ENCODE results near the gene STX1A.

- TF ChIP-seq EZH2 (IDR thresholded peaks at IDR 0.05; ENCODE audit: insufficient read depth, poor library complexity, severe bottlenecking) (no peak), EZH2phosphoT487 (IDR thresholded peaks at IDR 0.05; ENCODE audit: insufficient read depth, low read depth) (no peak)
Observed at GRCh38 chr7:73740212-73740611, 20.7 kb upstream of the STX1A start.
